Measurements from ENCODE around the gene PHOSPHO2. TPM values are rescaled to one million over a fixed set of nuclear protein-coding genes. Genes with fewer than 3 reads are reported as not detected.

Gene PHOSPHO2
- total and polyA plus RNA-seq, 4 donors = 1.4 to 5.3 (median 3.6) TPM

GRCh38 chr2:169748319-169748718 is 54.0 kb downstream of the PHOSPHO2 start:
- TF ChIP-seq EGR1 (IDR thresholded peaks at IDR 0.05; ENCODE audit: low read depth in 2 of 2) (no peak), HNF4G (IDR thresholded peaks at IDR 0.05) (no peak)
- H3K4me3 ChIP-seq (ENCODE audit: low read depth in 1 of 3, low read length in 3 of 3) = no peak overlapping the region
- WGBS = 80% methylated on average over 6 of the region's 6 CpGs
- no peaks in the 10 kb centered on the region for H3K27me3 ChIP-seq (ENCODE audit: control insufficient read depth in 4 of 4, insufficient read depth in 4 of 4, low read length in 3 of 4)
- H3K4me1 ChIP-seq (ENCODE audit: control insufficient read depth in 4 of 4, insufficient read depth in 4 of 4, low read length in 3 of 4) = no peaks in the 10 kb centered on the region
- H3K27ac ChIP-seq (ENCODE audit: low read depth in 1 of 2, low read length in 2 of 2) = no peak overlapping the region
- H3K36me3 ChIP-seq (ENCODE audit: control insufficient read depth in 4 of 4, insufficient read depth in 3 of 4, low read depth in 1 of 4, low read length in 3 of 4) = peaks cover 0 to 2% (median under 1%) of the 10 kb centered on the region in 4 donors
- no peaks in the 10 kb centered on the region for H3K9me3 ChIP-seq (ENCODE audit: control insufficient read depth in 4 of 4, low read length in 3 of 4)
- no peak overlapping the region for H3K9ac ChIP-seq (ENCODE audit: low read depth in 1 of 2, low read length in 2 of 2)
- DNase-seq (ENCODE audit: low spot score) = no peak

Small RNAs within 50 kb of the gene (small RNA-seq; reads per million reads assigned to genes)
- gene RF00432 = not detected

Other genes starting within 250 kb of the PHOSPHO2 start
- gene BBS5, start 215.0 kb upstream of the PHOSPHO2 start, total RNA-seq = 1 to 10 TPM; 2.1 TPM
- gene BBS5, start 215.0 kb upstream of the PHOSPHO2 start, polyA plus RNA-seq = 1 to 10 TPM; 1.7 to 2.5 TPM
- under 1 TPM; 0.23 to 0.33 TPM for gene KLHL41, start 184.8 kb upstream of the PHOSPHO2 start, total RNA-seq
- gene KLHL41, start 184.8 kb upstream of the PHOSPHO2 start, polyA plus RNA-seq = under 1 TPM; 0.10 to 0.28 TPM
- gene FASTKD1, start 120.6 kb upstream of the PHOSPHO2 start, total RNA-seq = 10 to 100 TPM; 17.1 to 20.7 TPM
- 10 to 100 TPM in 1 of 2 donors, 1 to 10 TPM in 1; 6.7 to 15.3 TPM for gene FASTKD1, start 120.6 kb upstream of the PHOSPHO2 start, polyA plus RNA-seq
- gene PPIG, start 110.1 kb upstream of the PHOSPHO2 start, total RNA-seq = 10 to 100 TPM; 18.8 to 29.7 TPM
- gene PPIG, start 110.1 kb upstream of the PHOSPHO2 start, polyA plus RNA-seq = 10 to 100 TPM; 15.2 to 49.3 TPM
- gene CFAP210, start 64 bp upstream of the PHOSPHO2 start, total RNA-seq = under 1 TPM; 0.08 to 0.33 TPM
- gene CFAP210, start 64 bp upstream of the PHOSPHO2 start, polyA plus RNA-seq = under 1 TPM; 0.02 to 0.42 TPM
- 10 to 100 TPM; 10.2 to 11.9 TPM for gene KLHL23, start 39.4 kb downstream of the PHOSPHO2 start, total RNA-seq
- gene KLHL23, start 39.4 kb downstream of the PHOSPHO2 start, polyA plus RNA-seq = 1 to 10 TPM; 2.6 to 5.3 TPM
- 10 to 100 TPM; 35.1 to 49.2 TPM for gene SSB, start 104.4 kb downstream of the PHOSPHO2 start, total RNA-seq
- 10 to 100 TPM; 29.9 to 61.4 TPM for gene SSB, start 104.4 kb downstream of the PHOSPHO2 start, polyA plus RNA-seq
- 10 to 100 TPM; 15.4 to 25.7 TPM for gene METTL5, start 130.4 kb downstream of the PHOSPHO2 start, total RNA-seq
- gene METTL5, start 130.4 kb downstream of the PHOSPHO2 start, polyA plus RNA-seq = 10 to 100 TPM; 19.9 to 35.6 TPM
- 10 to 100 TPM; 34.3 to 69.4 TPM for gene UBR3, start 133.0 kb downstream of the PHOSPHO2 start, total RNA-seq
- gene UBR3, start 133.0 kb downstream of the PHOSPHO2 start, polyA plus RNA-seq = 10 to 100 TPM in 1 of 2 donors, 1 to 10 TPM in 1; 8.5 to 22.5 TPM